ENCODE results near the gene PODNL1.

- TF ChIP-seq CTCF (IDR thresholded peaks at IDR 0.05) (no peak), POLR2AphosphoS5 (IDR thresholded peaks at IDR 0.05) (no peak)
Measured at GRCh38 chr19:13951043-13951442, 12.8 kb upstream of the PODNL1 start.

All from upper lobe of left lung (tissue), 4 donors.